Central memory CD8-positive, alpha-beta T cell (primary cell): Measurements from ENCODE around the gene TMUB1.

Source experiments
- ATAC-seq: fragments of 150-1000 bp; cut with Tn5 transposase; replicated peaks from 2 replicates; pipeline ENCODE4 v1.10.0; 2022; ENCODE audit warnings: mild to moderate bottlenecking, moderate FRiP score, moderate number of reproducible peaks; ENCODE audit not compliant: poor library complexity, severe bottlenecking; ENCODE audit errors: extremely low read depth
- DNase-seq, 2 donors: peaks; one replicate each; pipeline ENCODE4 v3.0.0; 2021; ENCODE audit warnings: low spot score in 2 of 2
- H3K27ac Mint-ChIP-seq: one replicate; pipeline ENCODE4 v1.8.0; 2022; ENCODE audit warnings: low read depth, mild to moderate bottlenecking, moderate library complexity, mixed read lengths
- H3K27me3 Mint-ChIP-seq: one replicate; pipeline ENCODE4 v1.8.0; 2022; ENCODE audit warnings: mixed read lengths
- H3K36me3 Mint-ChIP-seq: one replicate; pipeline ENCODE4 v1.8.0; 2022; ENCODE audit warnings: mild to moderate bottlenecking, moderate library complexity, mixed read lengths; ENCODE audit not compliant: insufficient read depth
- H3K4me1 Mint-ChIP-seq: one replicate; pipeline ENCODE4 v1.8.0; 2022; ENCODE audit warnings: mixed read lengths
- H3K4me3 Mint-ChIP-seq: one replicate; pipeline ENCODE4 v1.8.0; 2022; ENCODE audit warnings: mild to moderate bottlenecking, moderate library complexity, mixed read lengths
- H3K9me3 Mint-ChIP-seq: one replicate; pipeline ENCODE4 v1.8.0; 2022; ENCODE audit warnings: mixed read lengths

TMUB1 gene

DNA sequence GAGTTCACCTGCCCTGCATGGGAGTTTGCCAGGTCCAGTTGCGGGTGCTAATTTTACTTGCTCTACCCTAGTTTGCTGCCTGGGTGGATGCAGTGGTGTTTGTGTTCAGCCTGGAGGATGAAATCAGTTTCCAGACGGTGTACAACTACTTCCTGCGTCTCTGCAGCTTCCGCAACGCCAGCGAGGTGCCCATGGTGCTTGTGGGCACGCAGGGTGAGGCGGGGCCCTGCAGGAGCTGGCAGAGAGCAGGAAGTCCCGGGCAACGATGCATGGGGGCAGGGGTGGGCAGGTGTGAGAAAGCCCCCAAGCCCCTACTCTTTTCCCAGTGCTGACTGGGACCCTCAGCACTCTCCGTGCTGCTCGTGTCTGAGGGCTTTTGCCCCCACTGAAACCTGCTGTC lies 34.3 kb upstream of the TMUB1 start:
- Mint-ChIP-seq H3K36me3 (peaks cover 11% of the 10 kb centered on the region), H3K4me1 (peaks cover 15% of the 10 kb centered on the region), H3K4me3 (peak overlapping the region; percentile 65), H3K27ac (peak overlapping the region; percentile 84), H3K27me3 (no peaks in the 10 kb centered on the region), H3K9me3 (no peaks in the 10 kb centered on the region)
- ATAC-seq = peak; percentile 83
- DNase-seq = peak in 1 of 2 donors; percentile 41

DNA sequence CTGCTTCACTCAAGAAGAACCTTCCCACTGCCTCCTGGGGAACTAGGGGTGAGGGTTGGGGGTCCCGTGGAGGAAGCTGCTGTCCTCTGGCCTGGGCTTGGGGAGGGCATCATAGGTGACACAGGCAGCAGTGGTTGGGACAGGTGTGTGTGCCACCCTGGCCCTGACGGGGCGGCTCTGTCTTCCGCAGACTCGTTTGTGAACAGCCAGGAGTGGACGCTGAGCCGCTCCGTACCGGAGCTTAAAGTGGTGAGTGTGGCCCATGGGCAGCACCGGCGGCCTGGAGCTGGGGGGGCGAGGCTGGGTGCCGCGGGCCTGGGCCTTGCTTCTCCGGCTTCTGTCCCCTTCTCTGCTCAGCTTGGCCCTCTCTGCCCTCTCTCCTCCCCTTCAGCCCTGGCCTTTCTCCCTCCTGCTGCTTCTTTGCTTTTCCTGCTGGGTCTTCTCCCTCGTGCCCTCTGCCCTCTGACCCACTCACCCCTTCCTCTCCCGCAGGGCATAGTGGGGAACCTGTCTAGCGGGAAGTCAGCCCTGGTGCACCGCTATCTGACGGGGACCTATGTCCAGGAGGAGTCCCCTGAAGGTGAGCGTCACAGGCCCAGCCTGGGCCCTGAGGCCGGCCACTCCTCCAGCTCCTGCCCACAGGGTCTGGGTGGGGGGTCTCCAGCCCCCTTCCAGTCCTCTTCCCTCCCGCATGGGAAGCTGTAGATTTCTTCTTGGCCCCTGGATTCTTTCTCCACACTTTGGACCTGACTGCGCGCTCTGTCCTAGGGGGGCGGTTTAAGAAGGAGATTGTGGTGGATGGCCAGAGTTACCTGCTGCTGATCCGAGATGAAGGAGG lies 33.5 kb upstream of the TMUB1 start:
- H3K9me3 Mint-ChIP-seq = no peaks in the 10 kb centered on the region
- DNase-seq (no peak), ATAC-seq (no peak)
- peaks cover 15% of the 10 kb centered on the region for H3K4me1 Mint-ChIP-seq
- peak overlapping the region; percentile 84 for H3K27ac Mint-ChIP-seq
- peaks cover 11% of the 10 kb centered on the region for H3K36me3 Mint-ChIP-seq
- no peaks in the 10 kb centered on the region for H3K27me3 Mint-ChIP-seq
- peak overlapping the region; percentile 65 for H3K4me3 Mint-ChIP-seq

DNA sequence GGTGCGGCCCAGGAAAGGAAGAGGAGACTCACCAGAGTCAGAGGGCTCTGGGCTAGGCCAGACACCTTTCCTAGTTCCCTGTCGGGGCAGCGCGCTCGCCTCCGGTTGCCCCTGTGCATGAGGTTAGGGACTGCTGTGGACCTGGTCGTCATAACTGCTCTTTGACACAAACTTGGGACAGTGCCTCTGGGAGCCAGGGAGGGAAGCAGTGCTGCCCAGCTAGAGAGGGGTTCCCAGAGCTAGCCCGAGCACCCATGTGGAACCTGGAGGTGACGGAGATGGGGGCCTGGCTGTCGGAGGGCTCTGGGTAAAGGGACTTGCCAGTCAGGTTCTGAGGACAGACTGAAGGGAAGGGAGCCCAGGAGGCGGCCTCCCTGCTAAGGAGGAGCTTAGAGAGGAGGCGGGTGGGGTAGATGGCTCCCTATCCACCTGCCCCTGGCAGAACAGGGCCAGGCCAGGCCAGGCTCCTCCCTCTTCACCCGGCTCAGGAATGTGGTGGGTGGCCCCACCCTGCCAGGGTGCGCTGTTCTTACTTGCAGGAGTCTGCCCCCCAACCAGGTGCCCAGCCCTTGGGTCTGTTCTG lies 32.6 kb upstream of the TMUB1 start:
- no peak overlapping the region for H3K27ac Mint-ChIP-seq

DNA sequence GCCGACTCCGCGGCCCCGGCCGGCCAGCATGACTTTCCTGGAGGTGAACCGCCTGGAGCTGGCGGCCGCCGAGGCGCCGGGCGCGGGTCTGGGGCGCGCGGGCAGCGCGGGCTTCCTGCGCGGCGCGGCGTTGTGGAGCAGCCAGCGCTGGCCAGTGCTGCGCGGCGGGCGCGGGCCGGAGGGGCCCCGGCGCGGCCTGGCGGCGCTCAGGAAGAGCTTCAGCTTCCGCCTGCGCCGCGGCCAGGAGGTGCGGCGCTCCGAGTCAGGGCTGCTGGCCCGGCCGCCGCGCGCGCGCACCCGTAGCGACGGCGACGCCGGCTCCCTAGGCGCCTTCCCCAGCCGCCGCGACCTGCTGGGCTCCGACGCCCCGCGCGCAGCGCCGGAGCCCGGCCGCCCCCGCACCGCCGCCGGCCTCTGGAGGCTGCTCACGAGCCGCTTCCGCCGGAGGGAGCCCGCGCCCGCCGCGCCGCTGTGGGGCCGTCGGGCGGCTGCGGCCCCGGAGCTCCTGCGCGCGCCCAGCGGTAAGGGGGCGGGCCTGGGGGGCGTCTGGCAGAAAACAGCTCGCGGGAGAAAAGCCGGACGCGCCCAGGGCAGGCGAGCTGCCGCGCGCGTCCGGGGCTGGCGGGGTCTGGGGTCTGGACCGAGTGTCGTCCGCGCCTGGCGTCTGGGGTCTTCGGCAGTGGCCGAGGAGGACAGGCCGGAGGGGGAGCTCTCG lies 32.0 kb upstream of the TMUB1 start:
- Mint-ChIP-seq H3K36me3 (peaks cover 8% of the 10 kb centered on the region), H3K4me3 (peak overlapping the region; percentile 65), H3K9me3 (no peaks in the 10 kb centered on the region), H3K4me1 (peaks cover 20% of the 10 kb centered on the region), H3K27me3 (no peaks in the 10 kb centered on the region), H3K27ac (no peak overlapping the region)
- peak; percentile 21 for ATAC-seq
- DNase-seq = no peak

More for the DNA sequence above, 32.6 kb upstream of the TMUB1 start:
- ATAC-seq (no peak), DNase-seq (no peak)
- Mint-ChIP-seq H3K4me3 (peak overlapping the region; percentile 65), H3K4me1 (peaks cover 15% of the 10 kb centered on the region), H3K9me3 (no peaks in the 10 kb centered on the region), H3K36me3 (peaks cover 8% of the 10 kb centered on the region), H3K27me3 (no peaks in the 10 kb centered on the region)

DNA sequence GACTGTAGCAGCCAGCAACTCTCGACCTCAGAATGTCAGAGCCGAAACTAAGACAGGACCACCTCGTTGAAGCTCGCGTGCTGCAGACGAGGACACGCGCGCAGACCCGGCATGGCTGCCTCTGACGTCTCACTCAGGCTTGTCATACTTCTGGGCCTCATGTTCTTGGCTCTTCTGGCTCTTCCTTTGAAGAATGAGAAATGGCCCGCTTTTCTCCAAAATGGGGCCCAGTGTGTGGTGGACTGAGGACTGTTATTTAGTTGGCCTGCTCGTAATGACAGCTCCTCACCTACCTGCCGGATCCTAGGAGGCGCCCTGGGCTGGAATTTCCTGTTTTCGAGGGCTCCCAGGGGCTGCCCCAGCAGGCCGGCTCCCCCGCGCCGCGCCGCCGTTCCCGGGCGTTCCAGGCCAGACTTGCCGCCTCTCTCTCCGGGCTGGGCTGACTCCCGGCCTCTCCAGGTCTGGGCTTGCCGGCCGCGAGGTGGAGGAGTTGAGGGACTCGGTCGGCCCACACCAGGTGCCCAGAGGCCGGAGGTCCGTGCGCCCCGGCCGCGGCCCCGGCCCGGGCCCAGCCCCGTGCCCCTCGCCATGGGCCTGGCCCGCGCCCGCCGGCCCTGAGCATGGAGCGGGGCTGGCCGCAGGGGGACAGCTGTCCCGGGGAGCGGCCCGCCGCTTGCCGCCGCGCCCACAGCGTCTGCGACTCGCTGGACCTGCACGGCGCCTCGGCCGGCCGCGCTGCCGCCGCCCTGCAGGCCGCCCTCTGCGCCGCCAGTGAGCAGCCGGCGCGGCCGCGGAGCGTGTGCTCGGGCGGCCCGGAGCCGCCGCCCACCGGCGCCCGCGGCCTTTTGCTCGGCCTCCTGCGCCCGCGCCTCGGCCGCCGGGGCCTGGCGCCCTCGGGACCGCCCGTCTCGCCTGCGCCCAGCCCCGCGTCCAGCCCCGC lies 31.1 kb upstream of the TMUB1 start:
- peaks cover 23% of the 10 kb centered on the region for H3K4me1 Mint-ChIP-seq
- H3K9me3 Mint-ChIP-seq = no peaks in the 10 kb centered on the region
- no peaks in the 10 kb centered on the region for H3K27me3 Mint-ChIP-seq
- peak overlapping the region; percentile 25 for H3K4me3 Mint-ChIP-seq
- H3K27ac Mint-ChIP-seq = no peak overlapping the region
- peak; percentile 1 for ATAC-seq
- no peak for DNase-seq
- peaks cover 6% of the 10 kb centered on the region for H3K36me3 Mint-ChIP-seq

DNA sequence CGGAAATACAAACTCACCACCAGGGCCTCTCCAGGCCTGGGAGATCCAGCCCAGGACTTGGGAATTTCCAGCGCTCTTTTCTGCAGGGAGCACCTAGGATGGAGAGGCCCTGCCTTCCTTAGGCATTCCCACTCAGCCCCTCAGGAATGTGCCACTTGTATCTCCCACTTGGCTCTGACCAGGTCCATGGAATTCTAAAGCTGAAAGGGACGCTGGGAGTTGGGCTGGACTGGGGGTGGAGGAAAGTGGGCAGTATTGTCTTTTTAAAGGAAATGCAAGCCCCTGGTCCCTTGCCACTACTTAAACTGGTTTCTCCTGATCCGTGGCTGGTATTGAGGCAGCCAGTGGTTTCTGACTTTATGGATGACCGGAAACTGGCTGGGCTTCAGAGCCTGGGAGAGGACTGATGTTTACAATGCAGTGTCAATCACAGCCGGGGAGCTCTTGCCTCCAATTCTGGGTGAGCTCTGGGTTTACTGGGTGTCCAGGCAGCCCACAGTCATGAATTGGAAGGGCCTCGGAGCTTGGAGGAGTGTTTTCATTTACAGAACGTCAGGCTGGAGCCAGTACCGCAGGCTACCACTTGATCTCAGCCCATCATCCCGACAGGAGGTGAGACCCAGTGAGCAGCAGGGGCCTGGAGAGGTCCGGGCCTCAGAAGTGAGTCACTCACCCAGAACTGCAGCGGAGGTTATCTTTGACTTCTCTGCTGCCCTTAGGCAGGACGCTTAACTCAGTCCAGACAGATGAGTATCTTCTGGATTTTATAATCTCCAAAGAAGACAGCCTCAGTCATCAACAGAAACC lies 30.3 kb upstream of the TMUB1 start:
- Mint-ChIP-seq H3K27ac (no peak overlapping the region), H3K4me1 (peaks cover 20% of the 10 kb centered on the region), H3K36me3 (peaks cover 6% of the 10 kb centered on the region), H3K4me3 (peak overlapping the region; percentile 25), H3K27me3 (no peaks in the 10 kb centered on the region), H3K9me3 (no peaks in the 10 kb centered on the region)
- ATAC-seq = no peak
- no peak for DNase-seq

DNA sequence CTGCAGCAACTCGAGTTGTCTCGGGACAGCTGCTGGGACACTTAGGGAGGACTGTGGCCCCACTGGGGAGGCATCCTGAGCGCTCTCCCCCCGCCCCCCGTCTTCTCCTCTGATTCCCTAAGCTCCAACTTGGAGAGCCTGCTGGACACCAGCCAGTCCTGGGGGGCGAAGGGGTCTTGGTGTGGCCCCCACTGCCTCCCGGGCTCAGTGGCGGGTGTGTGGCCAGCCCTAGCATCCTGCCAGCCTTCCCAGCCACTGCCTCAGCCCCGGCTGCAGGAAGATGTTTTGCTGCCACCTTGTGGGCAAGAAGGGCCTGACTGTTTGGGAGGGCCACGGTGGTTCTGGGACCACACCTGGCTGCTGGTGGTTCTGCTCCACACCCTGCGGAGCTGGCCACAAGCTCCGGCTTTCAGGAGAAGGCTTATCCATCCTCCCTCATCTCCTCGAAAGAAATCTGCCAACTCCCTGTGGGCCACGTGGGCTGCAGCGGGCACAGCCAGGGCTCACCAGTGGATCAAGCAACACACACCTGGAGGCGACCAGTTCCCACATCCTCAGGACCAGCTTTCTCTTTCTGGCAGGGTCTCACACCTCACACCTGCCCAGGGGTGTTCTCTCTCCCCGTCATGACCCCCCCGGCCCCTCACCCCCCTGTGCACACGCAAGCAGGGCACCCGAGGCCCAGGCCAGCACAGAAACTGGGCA lies 27.8 kb upstream of the TMUB1 start:
- DNase-seq (peak; percentile 63), ATAC-seq (peak; percentile 69)
- Mint-ChIP-seq H3K9me3 (no peaks in the 10 kb centered on the region), H3K27me3 (no peaks in the 10 kb centered on the region), H3K27ac (no peak overlapping the region), H3K36me3 (peaks cover 5% of the 10 kb centered on the region), H3K4me3 (no peak overlapping the region), H3K4me1 (peaks cover 8% of the 10 kb centered on the region)

DNA sequence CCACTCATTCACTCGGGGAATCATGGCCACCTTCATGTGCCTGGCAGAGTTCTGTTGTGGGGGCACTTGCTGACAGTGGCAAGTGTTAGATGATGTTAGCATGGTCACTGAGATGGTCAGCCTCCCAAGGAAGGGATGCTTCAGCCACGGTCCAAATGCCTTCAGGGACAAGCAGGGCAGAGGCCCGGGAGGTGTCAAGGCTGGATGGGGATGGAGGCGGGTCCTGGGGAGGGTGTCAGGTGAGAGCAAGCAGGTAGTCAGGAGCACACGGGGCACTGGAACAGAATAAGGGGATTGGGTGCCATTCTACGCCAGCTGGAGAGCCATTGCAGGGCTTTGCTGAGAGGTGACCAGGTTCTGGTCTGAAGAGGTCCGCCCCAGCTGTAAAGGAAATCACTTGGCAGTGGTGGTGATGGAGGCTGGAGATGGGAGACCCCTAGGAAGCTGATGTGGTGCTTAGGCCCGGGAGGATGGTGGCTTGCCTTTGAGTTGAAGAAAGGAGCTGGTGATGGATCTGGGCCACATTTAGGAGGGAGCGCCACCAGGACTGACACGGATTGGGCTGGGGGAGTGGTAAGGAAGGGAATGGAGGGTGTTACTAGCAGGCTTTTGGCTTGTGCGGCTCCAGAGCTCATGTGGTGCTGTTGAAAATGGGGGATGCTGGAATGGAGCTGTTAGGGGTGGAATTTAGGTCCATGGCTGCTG lies 27.1 kb upstream of the TMUB1 start:
- Mint-ChIP-seq H3K9me3 (no peaks in the 10 kb centered on the region), H3K27ac (no peak overlapping the region), H3K36me3 (peaks cover 2% of the 10 kb centered on the region), H3K27me3 (no peaks in the 10 kb centered on the region), H3K4me3 (no peak overlapping the region), H3K4me1 (peaks cover 8% of the 10 kb centered on the region)
- ATAC-seq (no peak), DNase-seq (no peak)

DNA sequence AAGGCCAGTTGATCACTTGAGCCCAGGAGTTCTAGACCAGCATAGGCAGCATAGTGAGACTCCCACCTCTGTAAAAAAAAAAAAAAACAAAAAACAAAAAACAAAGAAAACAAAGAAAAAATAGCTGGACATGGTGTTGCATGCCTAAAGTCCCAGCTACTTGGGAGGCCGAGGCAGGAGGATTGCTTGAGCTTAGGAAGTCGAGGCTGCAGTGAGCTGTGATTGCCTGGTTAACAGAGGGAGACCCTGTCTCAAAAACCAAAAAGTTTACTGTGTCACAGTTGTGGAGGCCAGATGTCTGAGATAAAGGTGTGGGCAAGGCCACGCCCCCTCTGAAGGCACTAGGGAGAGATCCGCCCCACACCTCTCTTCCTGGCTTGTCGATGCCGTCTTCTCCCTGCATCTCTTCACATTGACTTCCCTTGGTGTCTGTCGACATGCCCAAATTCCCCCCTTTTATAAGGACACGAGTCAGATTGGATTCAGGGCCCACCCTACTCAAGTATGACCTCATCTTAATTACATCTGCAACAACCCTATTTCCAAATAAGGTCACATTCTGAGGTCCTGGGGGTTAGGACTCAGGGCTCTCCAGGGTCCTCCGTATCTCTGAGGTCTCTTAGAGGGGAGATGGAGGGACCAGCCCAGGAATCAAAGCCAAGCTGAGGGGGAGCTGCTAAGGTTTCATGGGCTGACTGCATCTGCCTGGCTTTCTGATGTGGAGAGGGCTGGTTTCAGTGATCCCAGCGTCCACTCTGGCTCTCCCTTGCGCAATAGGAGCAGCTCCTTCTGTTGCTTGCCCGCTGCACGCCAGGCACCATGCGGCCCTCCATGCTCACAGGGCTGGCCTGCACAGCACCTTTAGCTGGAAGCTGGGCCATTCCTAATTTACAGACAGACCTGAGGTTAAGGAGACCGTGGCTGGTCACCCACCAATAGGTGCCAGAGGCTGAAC lies 26.1 kb upstream of the TMUB1 start:
- Mint-ChIP-seq H3K4me3 (no peak overlapping the region), H3K27me3 (no peaks in the 10 kb centered on the region), H3K27ac (no peak overlapping the region), H3K9me3 (no peaks in the 10 kb centered on the region), H3K36me3 (peaks cover 2% of the 10 kb centered on the region), H3K4me1 (peaks cover 13% of the 10 kb centered on the region)
- DNase-seq (no peak), ATAC-seq (no peak)

DNA sequence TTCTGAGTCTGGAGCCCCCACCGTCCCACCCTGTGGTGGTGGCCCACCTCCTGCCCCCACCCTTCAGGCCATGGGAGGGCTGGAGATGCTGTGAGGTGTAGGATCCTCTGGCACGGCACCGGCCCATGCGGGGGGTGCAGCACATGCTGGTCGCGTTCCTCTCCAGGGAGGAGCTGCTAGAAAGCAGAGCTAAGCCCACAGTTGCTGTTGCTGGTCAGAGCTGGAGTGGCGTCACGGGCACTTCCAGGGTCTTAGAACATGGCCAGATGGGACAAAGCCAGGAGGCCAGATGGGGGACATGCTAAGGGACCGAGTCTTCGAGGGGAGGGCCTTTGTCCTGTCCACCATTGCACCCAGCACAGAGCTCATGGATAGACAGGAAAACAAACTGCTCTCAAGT lies 24.6 kb upstream of the TMUB1 start:
- no peak for DNase-seq
- Mint-ChIP-seq H3K4me1 (peaks cover 17% of the 10 kb centered on the region), H3K4me3 (no peak overlapping the region), H3K27me3 (no peaks in the 10 kb centered on the region), H3K27ac (no peak overlapping the region), H3K9me3 (no peaks in the 10 kb centered on the region), H3K36me3 (peaks cover 2% of the 10 kb centered on the region)
- ATAC-seq = no peak
